GM21737 (cell line): Measurements from ENCODE around the gene KCNJ18.
"Not testable (repeated sequence)": the region's sequence is repeated elsewhere in the genome, so short reads cannot be mapped to it uniquely, and the experiment has no call there.

ENCODE experiments used
- ATAC-seq: cut with Tn5 transposase; IDR thresholded peaks from one replicate; pipeline ENCODE4 v1.9.1; 2021; ENCODE audit warnings: mild to moderate bottlenecking, moderate library complexity; ENCODE audit not compliant: unreplicated experiment

KCNJ18 gene

DNA sequence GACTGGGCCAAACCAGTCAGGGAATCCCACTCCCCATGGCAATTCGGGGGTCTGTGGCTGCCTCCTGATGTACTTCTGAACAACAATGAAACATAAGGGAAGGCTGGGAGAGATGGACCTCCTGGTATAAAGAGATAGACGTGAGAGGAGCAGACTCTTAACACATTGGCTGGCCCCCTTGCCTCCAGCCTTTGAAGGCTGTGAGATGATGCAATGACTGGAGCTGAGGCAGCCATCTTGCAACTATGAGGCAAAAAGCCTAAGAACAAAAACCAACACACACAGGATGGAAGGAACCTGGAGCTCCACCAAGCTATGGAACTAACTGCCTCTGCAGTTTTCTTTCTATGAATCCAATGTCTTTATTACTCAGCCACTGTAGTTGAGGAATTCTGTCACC is 58.8 kb downstream of the KCNJ18 start:
- not testable (repeated sequence) for ATAC-seq
